ENCODE data around the gene SERPINB7. TPM values are rescaled to one million over a fixed set of nuclear protein-coding genes. Genes with fewer than 3 reads are reported as not detected.

SERPINB7 gene
- total RNA-seq, 1 experiment from 2014 or later: not detected

GRCh38 chr18:63818212-63818611 is 43.0 kb downstream of the SERPINB7 start:
- Histone ChIP-seq H3K23ac (ENCODE audit: insufficient read length, low read depth, low read length) (no peak overlapping the region), H2BK12ac (ENCODE audit: insufficient read length, low read depth, low read length) (no peak overlapping the region), H3K56ac (ENCODE audit: insufficient read length, low read depth, low read length) (no peak overlapping the region), H2BK20ac (ENCODE audit: low read depth, low read length, poor library complexity, severe bottlenecking) (no peak overlapping the region), H4K20me1 (ENCODE audit: control insufficient read depth, insufficient read depth, insufficient read length) (no peaks in the 10 kb centered on the region), H3K18ac (ENCODE audit: insufficient read length, low read depth, low read length) (no peak overlapping the region), H2AK5ac (ENCODE audit: insufficient read length, low read length) (no peak overlapping the region), H4K5ac (ENCODE audit: insufficient read length, low read depth, low read length) (no peak overlapping the region), H2AFZ (ENCODE audit: low read length) (no peak overlapping the region), H3K14ac (ENCODE audit: insufficient read depth, low read length) (no peak overlapping the region), H3K23me2 (ENCODE audit: insufficient read length, low read depth, low read length, poor library complexity, severe bottlenecking) (no peaks in the 10 kb centered on the region), H4K91ac (ENCODE audit: insufficient read length, low read depth, low read length) (no peak overlapping the region), H3T11ph (ENCODE audit: low read length) (no peak overlapping the region), H3K4ac (ENCODE audit: low read depth, low read length) (no peak overlapping the region), H3K4me2 (ENCODE audit: insufficient read depth, insufficient read length, low read length) (no peak overlapping the region), H3K27me3 (ENCODE audit: insufficient read depth, low read length) (no peaks in the 10 kb centered on the region), H3K9ac (ENCODE audit: extremely low read depth, insufficient read length, low read length) (no peak overlapping the region), H3K27ac (ENCODE audit: insufficient read length, low read depth, low read length) (no peak overlapping the region), H3K79me2 (ENCODE audit: insufficient read depth, low read length) (no peaks in the 10 kb centered on the region), H2BK5ac (ENCODE audit: insufficient read length, low read length) (no peak overlapping the region), H3K9me3 (ENCODE audit: control insufficient read depth, low read depth, low read length) (no peaks in the 10 kb centered on the region), H3K79me1 (ENCODE audit: insufficient read depth, low read depth, low read length, poor library complexity, severe bottlenecking) (no peaks in the 10 kb centered on the region), H4K8ac (replicated peaks; ENCODE audit: insufficient read length, low read depth, low read length) (no peak overlapping the region), H2BK15ac (ENCODE audit: low read depth, low read length) (no peak overlapping the region), H3K4me1 (ENCODE audit: insufficient read depth, low read length) (no peaks in the 10 kb centered on the region), H2BK120ac (ENCODE audit: low read depth, low read length, poor library complexity, severe bottlenecking) (no peak overlapping the region)
- Mint-ChIP-seq H3K4me3 (no peak overlapping the region), H3K36me3 (ENCODE audit: insufficient read depth in 1 of 3, low read depth in 3 of 3) (no peaks in the 10 kb centered on the region), H3K27me3 (ENCODE audit: low read depth) (no peaks in the 10 kb centered on the region; the same call in 1 of the 2 replicates), H3K27ac (no peak overlapping the region), H3K4me1 (no peaks in the 10 kb centered on the region), H3K9me3 (peaks cover 4 to 11% of the 10 kb centered on the region in 2 experiments; a peak in 3 of 5 replicates)
- TF ChIP-seq CTCF (conservative IDR thresholded peaks at IDR 0.05): no peak
- WGBS (ENCODE audit: extremely low coverage, insufficient read length, low lambda C conversion rate): no CpG with 5 or more reads among the region's 1 CpG
- DNase-seq: no peak

Measured in H9 (cell line).